Activated T-cell treated with anti-CD3 and anti-CD28 coated beads, Interleukin-2, amount 50 U/mL, for 48 hours (primary cell): ENCODE measurements around the gene APOM.

ENCODE experiments used
- DNase-seq, 2 experiments: peaks; one replicate each; pipeline ENCODE4 v3.0.0-alpha.2; 2020

Gene APOM

DNA sequence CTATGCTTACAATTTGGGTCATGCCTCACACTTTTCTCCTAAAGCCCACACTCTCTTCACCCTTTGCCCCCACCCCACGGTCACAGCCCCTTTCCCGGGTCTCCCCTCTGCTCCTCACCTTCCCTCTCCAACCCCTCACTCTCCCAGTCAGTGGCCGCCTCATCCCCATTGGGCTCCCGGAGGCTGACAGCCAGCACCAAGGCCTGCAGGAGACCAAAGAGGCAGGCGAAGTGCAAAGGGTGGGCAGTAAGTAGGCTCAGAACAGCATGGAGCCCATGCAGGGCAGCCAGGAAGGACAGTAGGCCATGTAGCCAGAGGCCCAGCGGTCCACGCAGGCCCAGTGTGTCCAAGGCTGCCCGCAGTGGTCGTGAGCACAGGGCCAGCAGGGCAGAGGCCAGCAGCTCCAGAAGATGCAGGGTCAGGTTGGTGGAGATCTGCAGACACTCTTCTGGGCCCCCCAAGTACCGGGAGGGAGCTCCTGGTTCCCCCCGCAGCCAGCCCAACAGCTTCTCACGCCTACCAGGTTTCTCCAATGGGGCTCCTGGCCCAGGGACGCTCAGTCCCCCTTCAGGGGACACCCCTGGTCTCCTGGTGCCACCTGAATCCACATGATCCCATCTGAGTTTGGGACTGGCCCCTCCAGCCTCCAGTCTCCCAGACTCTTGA lies 3.4 kb downstream of the APOM start:
- no peak for DNase-seq

DNA sequence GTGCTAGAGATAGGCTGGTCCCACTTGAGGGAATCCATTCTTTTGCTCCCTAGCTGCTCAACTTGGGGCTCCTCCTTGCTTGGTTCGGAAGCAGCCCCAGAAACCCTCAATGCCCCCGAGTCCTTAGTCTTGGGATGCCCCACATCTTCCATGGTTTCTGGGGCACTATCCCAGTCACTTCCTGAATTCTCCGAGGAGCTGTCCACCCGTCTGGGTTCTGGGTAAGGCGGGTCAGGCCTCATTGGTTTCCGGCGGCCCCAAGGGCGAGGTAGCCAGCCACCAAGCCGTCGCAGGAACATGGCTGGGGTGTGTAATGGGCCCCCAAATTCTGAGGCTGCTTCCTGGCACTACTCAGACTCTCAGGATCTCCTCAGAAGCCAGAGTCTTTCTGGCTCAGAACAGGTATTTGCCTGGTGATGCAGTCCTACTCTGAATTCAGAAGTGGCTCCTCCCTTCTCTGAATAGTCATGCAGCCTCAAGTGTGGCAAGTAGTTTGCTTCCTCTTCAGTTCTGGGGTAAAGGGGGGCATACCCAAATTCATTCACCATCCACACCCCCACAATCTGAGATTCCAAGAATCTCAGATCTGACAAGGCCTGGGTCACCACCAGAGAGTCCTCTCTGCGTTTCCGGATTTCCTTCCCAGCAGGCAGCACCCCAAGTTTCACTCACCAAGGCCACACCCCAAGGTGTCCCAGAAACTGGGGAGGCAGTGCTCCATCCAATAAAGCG lies 4.1 kb downstream of the APOM start:
- DNase-seq: peak; percentile 68

DNA sequence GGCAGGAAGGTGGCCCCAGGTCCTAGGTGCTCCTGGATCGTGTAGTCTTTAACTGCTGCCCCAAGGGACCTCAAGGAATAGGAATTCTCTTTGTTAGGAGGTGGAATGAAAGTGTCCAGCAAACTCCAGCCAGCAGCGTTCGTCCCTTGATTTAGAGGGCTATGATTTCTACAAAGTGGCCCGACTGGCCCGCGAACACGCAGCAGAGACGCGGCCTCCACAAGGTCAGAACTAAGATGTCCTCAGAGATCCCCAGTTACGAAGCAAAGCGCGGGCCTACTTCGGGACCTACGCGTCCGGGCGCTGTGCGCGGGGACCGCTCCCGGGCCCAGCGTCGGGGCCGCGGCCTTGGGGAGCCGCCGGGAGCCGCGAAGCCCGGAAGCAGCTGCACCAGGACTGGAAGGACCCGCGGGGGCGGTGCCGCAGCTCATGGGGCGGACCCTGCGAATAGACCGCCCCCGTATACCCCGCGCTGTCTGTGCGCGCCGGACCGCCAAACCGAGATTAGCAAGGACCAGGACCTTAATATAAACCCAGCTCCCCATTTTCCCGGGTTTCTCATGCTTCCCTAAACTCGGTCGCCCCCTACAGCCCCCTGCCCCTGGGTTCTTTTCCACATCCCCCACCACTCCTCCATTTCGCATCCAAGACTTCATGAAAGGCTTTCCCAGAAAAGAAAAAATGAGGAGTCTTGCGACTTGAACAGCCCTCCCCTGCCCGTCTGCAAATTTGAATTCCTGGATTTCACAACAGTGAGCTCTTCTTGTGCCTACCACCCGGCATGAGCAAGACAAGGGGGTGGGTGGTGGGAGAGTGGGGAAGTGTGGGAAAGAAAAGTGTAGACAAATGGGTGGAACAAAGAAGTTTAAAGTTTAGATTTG lies 4.9 kb downstream of the APOM start, which contains the start of gene C6orf47:
TSS of gene C6orf47 (minus strand) at position 398 of the 881 bp plus-strand sequence. CDS start 831 bp downstream, outside the sequence.
- DNase-seq: peak; percentile 85 to 87

DNA sequence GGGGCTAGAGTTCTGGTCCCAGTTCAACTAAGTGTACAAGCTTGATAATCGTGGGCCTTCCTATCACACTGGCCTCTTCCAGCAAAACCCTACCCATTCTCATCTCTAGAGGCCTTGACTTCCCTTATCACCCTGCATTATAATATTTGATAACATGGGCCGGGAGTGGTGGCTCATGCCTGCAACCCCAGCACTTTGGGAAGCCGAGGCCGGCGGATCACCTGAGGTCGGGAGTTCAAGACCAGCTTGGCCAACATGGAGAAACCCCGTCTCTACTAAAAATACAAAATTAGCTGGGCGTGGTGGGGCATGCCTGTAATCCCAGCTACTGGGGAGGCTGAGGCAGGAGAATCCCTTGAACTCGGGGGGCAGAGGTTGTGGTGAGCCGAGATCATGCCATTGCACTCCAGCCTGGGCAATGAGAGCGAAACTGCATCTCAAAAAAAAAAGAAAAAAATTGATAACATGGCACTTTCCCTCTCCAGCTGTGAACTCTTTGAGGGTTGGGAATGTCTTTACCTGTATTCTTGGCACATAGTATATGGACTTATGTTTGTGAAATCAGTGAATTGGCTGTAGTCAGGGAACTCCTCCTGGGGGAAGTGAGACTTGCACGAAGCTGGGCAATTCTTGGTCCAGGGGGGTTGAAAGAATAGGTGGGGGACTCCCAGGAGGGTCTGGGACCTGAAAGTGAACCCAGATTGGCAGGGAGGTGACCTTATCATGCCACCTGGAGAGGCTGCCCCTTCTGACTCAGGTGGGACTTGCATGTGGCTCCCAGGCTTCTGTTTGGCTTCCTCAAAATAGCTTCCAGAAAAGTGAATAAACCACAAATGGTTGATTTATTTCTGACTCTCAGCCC lies 5.8 kb downstream of the APOM start:
- DNase-seq: no peak

GRCh38 chr6:31662124-31662723 lies 6.5 kb downstream of the APOM start:
- no peak for DNase-seq

DNA sequence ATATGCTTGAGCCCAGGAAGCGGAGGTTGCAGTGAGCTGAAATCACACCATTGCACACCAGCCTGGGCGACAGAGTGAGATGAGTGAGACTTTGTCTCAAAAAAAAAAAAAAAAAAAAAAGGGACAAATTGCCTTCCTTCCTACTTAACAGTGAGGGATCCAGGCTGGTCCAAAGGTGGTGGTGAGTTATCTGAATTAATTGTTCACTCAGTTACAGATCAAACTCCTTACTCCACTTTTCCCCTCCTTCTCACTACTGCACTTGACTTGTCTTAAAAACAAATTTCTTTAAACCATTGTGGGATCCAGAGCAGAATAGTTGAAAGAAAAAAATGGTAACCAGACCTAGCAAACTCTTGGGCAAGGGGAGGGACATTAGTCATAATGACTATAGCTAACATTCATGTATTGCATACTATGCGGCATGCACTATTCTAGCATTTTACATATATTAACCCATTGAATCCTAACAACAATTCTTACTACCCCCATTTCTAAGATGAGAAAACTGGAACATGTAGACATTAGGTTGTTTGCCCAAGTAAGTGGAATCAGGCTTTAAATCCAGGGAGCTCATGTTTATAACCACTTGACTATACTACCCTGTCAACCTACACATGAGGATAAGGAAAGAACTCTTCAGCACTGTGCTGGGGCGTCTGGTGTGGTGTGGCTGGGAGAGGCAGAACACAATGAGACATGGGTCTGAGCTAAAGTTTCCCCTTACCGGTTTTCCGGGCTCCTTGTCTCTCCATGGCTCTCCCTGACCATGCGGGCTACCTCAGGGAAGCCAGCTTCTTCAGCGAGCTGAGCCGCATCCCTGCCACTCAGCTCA lies 7.6 kb downstream of the APOM start:
- no peak for DNase-seq

- DNase-seq: peak in 1 of 2 experiments; percentile 33
Measured at GRCh38 chr6:31663961-31664789, 8.5 kb downstream of the APOM start.

- DNase-seq: peak; percentile 91
Measured at GRCh38 chr6:31664790-31665500, 9.3 kb downstream of the APOM start, which contains the start of gene GPANK1. Gene GPANK1 (minus strand): TSS chr6:31664997. CDS start chr6:31664478, 519 bp downstream.

DNA sequence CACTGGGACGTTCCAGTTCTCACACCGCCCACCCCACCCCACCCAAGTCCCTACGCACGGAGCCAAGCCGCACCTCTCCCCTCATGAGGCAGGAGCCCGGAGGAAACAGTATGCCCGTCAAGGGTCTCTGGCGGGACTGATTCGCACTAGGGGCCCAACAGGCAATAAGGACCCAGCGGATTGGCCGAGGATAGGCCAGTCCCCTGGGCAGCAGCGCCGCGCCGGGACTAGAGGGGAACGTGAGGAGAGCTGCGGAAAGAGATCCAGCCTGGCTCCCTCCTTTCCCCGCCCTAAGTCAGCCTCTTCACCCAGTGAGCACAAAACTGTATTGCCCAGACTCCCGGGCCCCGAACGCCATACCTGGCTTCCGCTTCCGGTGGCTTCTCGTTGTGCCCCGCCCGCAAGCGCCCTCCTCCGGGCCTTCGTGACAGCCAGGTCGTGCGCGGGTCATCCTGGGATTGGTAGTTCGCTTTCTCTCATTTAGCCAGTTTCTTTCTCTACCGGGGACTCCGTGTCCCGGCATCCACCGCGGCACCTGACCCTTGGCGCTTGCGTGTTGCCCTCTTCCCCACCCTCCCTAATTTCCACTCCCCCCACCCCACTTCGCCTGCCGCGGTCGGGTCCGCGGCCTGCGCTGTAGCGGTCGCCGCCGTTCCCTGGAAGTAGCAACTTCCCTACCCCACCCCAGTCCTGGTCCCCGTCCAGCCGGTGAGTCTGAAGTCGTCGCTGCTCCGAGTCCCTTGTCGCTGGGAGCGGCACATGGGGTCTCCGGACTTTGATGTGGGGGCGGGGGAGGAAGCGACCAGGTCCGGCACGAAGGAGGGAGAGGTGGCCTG lies 10.0 kb downstream of the APOM start, which contains the start of gene CSNK2B:
TSS of gene CSNK2B (plus strand) at position 580 of the 836 bp plus-strand sequence. CDS start 752 bp downstream, outside the sequence.
- DNase-seq: peak; percentile 98

DNA sequence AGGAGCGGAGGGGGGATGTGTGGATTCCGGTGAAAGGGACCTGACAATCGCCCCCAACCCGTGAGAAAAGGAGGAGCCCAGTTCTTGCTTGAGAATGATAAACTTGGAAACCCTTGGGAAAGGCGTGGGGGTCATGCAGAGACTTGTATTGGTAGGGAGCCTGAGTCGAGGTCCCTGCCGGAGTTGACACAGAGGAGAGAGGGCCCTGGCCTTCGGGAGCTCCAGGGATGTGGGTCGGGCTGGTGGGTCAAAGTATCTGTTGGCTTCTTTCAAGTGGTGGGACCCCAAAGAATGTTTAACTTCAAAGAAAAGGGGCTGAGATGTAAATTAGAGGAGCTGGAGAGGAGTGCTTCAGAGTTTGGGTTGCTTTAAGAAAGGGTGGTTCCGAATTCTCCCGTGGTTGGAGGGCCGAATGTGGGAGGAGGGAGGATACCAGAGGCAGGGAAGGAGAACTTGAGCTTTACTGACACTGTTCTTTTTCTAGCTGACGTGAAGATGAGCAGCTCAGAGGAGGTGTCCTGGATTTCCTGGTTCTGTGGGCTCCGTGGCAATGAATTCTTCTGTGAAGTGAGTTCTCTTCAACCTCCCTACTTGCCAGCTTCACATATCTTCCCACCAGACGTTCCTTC lies 10.8 kb downstream of the APOM start:
- no peak for DNase-seq

DNA sequence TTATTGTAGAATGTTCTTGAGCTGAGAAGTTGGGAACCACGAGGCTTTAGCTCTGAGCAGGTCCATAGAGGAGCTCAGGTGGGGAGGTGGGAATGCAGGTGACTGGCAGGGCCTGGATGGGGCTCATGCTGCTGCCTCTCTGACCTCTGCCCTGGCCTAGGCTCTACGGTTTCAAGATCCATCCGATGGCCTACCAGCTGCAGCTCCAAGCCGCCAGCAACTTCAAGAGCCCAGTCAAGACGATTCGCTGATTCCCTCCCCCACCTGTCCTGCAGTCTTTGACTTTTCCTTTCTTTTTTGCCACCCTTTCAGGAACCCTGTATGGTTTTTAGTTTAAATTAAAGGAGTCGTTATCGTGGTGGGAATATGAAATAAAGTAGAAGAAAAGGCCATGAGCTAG lies 14.0 kb downstream of the APOM start, which contains the start of gene LY6G5B:
TSS of gene LY6G5B (plus strand) at position 301 of the 400 bp plus-strand sequence. CDS start 975 bp downstream, outside the sequence.
- DNase-seq: no peak

GRCh38 chr6:31676322-31676903 lies 20.7 kb downstream of the APOM start:
- no peak for DNase-seq

DNA sequence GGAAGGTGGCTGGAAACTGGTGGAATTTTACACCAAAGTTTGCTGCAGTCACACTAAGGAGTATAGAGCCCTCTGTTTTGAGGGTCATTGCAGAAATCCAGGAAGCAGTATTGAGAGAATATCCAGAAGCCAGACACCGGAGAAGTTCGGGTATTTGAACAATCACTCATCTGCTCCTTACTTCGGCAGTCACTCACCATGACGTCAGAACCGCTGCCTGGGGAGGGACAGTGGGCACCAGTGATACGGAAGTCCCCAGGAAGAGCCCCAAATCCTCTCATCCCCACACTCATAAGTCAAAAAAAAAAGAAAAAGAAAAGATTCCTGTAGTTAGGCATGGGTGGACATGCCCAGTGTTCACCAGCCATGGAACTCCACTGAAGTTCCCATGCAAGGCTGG lies 21.2 kb downstream of the APOM start:
- DNase-seq: no peak

DNA sequence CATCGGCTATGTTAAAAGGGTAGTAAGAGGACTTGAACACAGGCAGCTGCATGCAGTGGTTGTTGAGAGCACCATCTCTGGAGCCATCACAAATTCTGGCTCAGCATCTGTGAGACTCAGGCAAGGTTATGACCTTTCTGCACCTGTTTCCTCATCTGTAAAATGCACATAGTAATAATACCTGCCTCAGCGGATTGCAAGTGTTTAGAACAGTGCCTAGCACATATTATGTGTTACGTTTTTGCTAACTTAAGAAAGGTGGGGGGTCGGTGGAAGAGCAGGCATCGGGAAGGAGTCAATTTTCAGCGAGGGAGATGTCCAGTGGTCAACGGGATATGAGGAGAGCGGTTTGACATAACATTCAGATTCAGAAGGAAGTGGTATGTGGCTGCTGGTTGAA lies 22.3 kb downstream of the APOM start:
- no peak for DNase-seq

DNA sequence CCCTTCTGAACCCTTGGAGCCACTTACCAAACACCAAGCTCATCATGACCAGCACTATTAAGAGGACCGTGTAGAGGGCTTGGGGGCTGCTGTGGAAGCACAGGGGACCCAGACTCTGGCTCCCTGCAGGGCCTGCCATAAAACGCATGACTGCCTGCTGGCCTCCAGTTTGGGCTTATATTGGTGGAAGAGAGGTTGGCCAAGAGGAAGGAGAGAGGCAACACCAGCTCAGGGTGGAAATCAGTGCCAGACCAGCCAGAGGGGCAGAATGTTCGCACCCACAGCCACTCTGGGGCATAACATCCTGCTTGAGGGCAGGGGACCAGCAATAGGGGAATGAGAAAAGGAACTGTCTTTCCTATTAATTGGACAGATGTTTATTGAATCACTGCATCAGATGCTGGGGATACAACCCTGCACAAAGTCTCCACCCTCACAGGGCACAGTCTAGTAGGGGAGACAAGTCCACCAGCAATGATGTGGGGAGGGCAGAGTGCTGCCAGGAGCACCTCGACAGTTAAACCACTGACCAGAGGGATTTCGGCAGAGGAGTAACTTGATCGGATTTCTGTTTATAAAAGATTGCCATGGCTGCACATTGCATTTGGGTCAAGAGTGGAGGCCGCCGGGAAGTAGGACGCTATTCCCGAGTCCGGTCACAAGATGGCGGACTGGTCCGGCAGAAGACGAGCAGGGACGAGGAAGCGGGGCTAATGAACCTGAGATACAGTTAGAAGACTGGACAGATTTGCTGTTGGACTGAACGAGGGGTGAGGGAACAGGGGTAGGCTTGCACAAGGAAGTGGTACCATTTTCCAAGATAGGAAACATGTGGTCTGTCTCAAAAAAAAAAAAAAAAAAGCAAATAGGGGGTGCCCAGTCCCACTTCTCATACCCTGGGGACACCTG lies 24.8 kb downstream of the APOM start, which contains the start of gene LY6G5C:
TSS of gene LY6G5C (minus strand) at position 842 of the 909 bp plus-strand sequence. CDS start at position 148, 694 bp downstream.
- DNase-seq: peak; percentile 76 to 80
